ENCODE measurements around the gene EXOC3L2. TPM values are rescaled to one million over a fixed set of nuclear protein-coding genes. Genes with fewer than 3 reads are reported as not detected.

EXOC3L2 gene
- total and polyA plus RNA-seq, 10 donors = 1.9 to 22.7 (median 13.4) TPM

- no peaks in the 10 kb centered on the region for H3K36me3 ChIP-seq
- DNase-seq = no peak
- H3K27ac ChIP-seq = no peak overlapping the region
- no peak overlapping the region for H3K4me3 ChIP-seq
- WGBS, 5 donors = 62 to 67% (median 65%) methylated on average over 11 of the region's 11 CpGs
- intact Hi-C loops (cut with DNase I; ENCODE audit: low total_unique reads) = no loop called here
- peaks cover 21 to 77% (median 59%) of the 10 kb centered on the region in 6 donors for H3K4me1 ChIP-seq
- TF ChIP-seq POLR2AphosphoS5 (IDR thresholded peaks at IDR 0.05) = no peak
- no peak for TF ChIP-seq POLR2A (IDR thresholded peaks at IDR 0.05)
- TF ChIP-seq CTCF (IDR thresholded peaks at IDR 0.05 in 8 of 11, conservative IDR thresholded peaks at IDR 0.05 in 3 of 11) = no peak
- peaks cover 0 to under 1% (median 0%) of the 10 kb centered on the region in 7 donors for H3K27me3 ChIP-seq (replicated peaks in 1 of 7)
- no peaks in the 10 kb centered on the region for H3K9me3 ChIP-seq
These were observed 4.2 kb upstream of the EXOC3L2 start for GRCh38 chr19:45249261-45250033.

- no peak overlapping the region for H3K4me3 ChIP-seq
- peaks cover 15 to 76% (median 44%) of the 10 kb centered on the region in 6 donors for H3K4me1 ChIP-seq
- DNase-seq = no peak
- no peak overlapping the region for H3K27ac ChIP-seq
- H3K36me3 ChIP-seq = no peaks in the 10 kb centered on the region
- intact Hi-C loops (cut with DNase I; ENCODE audit: low total_unique reads) = no loop called here
- WGBS, 5 donors = 88 to 94% (median 93%) methylated on average over 7 to 8 of the region's 8 CpGs
- peaks cover 0 to 5% (median 0%) of the 10 kb centered on the region in 7 donors for H3K27me3 ChIP-seq (replicated peaks in 1 of 7)
- no peaks in the 10 kb centered on the region for H3K9me3 ChIP-seq
- TF ChIP-seq POLR2A (IDR thresholded peaks at IDR 0.05) (no peak), CTCF (IDR thresholded peaks at IDR 0.05 in 8 of 11, conservative IDR thresholded peaks at IDR 0.05 in 3 of 11) (no peak), POLR2AphosphoS5 (IDR thresholded peaks at IDR 0.05) (no peak)
These were observed 1.9 kb upstream of the EXOC3L2 start for GRCh38 chr19:45247136-45247535.

- Histone ChIP-seq H3K4me3 (peak overlapping the region in 1 of 8 donors; percentile 51), H3K9me3 (no peaks in the 10 kb centered on the region), H3K27me3 (replicated peaks in 1 of 7) (peaks cover 0 to 5% (median 0%) of the 10 kb centered on the region in 7 donors), H3K27ac (peak overlapping the region; percentile 19 to 75 (median 62)), H3K4me1 (peaks cover 15 to 82% (median 42%) of the 10 kb centered on the region in 6 donors), H3K36me3 (no peaks in the 10 kb centered on the region)
- DNase-seq = no peak
- TF ChIP-seq POLR2AphosphoS5 (IDR thresholded peaks at IDR 0.05) (no peak), CTCF (IDR thresholded peaks at IDR 0.05 in 8 of 11, conservative IDR thresholded peaks at IDR 0.05 in 3 of 11) (no peak), POLR2A (IDR thresholded peaks at IDR 0.05) (no peak)
- WGBS, 5 donors = 52 to 66% (median 63%) methylated on average over 4 of the region's 4 CpGs
- intact Hi-C loops (cut with DNase I; ENCODE audit: low total_unique reads) = no loop called here
These were observed 619 bp upstream of the EXOC3L2 start for GRCh38 chr19:45245826-45246225.

- Histone ChIP-seq H3K27ac (peak overlapping the region in 5 of 8 donors; percentile 17 to 75 (median 72)), H3K4me1 (peaks cover 11 to 72% (median 36%) of the 10 kb centered on the region in 6 donors), H3K4me3 (peak overlapping the region in 7 of 8 donors; percentile 21 to 55 (median 29)), H3K9me3 (no peaks in the 10 kb centered on the region), H3K27me3 (replicated peaks in 1 of 7) (peaks cover 0 to 5% (median 0%) of the 10 kb centered on the region in 7 donors), H3K36me3 (no peaks in the 10 kb centered on the region)
- 39 to 45% (median 43%) methylated on average over 15 of the region's 15 CpGs for WGBS, 5 donors
- TF ChIP-seq POLR2AphosphoS5 (IDR thresholded peaks at IDR 0.05) (peak in 1 of 3 donors; percentile 21), CTCF (IDR thresholded peaks at IDR 0.05 in 8 of 11, conservative IDR thresholded peaks at IDR 0.05 in 3 of 11) (no peak)
- no peak for DNase-seq
- intact Hi-C loops (cut with DNase I; ENCODE audit: low total_unique reads) = no loop called here
These were observed 943 bp downstream of the EXOC3L2 start for GRCh38 chr19:45244133-45244794.

Data from spleen (tissue), 11 donors.